Raji (cell line): ENCODE results near the gene SPINK6.

Experiments
- POLR2A ChIP-seq: IDR thresholded peaks from 2 replicates; pipeline ENCODE4 v1.6.1; 2011; ENCODE audit warnings: low read depth, low read length, control low read depth; ENCODE audit not compliant: insufficient read depth

SPINK6 gene

DNA sequence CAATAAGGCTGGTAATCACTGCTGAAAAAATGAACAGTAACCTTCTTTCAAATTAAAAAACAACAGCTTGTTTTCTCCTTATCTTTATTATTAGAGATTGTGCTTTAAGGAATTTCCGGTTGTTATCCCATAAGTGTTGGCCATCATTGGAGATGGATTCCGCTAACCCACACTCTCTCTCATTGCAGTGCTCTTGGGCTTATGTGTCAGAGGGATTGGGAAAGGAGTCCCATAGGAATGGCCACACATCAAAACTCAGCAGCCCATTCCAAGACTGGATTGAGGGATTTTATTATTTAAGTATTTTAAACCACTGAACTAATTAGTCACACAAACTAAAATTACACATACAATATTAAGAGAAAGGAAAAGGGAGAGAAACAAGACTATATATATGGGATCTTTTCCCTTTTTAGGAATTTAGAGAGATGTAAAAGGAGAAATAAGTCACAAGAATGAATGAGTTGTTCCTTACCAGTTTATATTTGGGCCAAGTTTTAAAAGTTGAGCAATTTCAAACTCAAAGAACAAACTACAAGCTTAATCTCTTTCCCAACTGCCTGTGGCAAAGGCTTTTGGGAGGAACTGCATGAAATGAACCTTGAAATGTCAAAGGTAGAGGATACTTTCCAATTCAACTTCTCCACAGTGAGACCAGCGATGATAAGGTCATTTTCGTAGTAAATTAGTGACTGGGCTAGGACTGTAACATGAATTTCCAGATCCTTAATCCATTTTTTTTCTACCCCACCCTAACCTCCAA lies 2.4 kb downstream of the SPINK6 start:
- TF ChIP-seq POLR2A = no peak

DNA sequence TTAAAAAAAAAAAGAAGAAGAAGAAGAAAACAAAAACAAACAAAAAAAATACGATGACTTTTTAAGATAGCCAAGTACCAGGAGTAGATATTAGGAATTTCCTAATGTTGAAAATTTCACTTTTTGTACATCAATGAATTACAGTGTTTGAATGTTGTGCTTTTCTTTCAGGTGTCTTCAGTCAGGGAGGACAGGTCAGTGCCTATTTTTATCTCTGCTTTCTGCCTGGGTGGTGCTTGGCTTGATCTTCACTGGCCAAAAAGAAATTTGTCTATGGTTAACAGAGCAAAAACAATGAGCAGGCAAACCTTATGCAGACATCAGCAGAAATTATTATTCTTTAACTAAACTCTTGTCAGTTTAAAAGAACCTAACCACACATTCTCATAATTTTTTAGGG lies 3.0 kb downstream of the SPINK6 start:
- TF ChIP-seq POLR2A = no peak

DNA sequence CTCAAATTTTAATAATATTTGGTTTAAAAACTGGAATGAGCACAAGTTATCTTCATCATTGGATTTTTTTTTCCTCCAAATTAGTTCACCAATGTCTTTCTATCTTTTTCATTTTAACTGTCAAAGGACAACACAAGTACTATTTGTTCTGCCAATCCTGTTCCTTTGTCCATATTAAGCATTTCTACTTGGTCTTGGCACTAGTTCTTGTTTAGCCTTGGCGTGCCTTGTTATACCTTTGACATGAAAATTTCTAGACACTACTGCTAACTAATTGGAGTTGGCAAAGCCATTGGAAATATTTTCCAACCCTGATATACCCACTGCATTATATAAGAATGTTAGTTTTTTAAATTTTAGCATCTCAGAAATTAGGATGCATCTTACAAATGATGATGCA lies 3.8 kb downstream of the SPINK6 start:
- no peak for TF ChIP-seq POLR2A

DNA sequence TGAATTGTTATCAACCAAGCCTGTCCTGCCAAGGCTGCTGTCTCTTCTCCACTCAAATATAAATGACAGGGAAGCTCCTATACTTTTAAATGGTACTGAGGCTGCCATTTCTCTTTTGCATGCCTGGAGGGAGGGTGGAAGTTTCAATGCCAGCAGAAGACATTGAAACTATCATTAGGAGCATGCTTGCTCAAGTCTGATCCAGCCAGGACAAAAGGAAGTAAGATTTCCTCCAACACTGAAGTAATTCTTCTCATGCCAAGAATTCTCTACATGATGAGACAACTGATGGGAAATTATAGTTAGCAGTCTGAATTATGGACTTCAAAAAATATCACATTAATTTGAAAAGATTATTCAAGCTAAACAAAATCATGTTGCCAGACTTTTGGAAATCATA lies 5.4 kb downstream of the SPINK6 start:
- TF ChIP-seq POLR2A = no peak

DNA sequence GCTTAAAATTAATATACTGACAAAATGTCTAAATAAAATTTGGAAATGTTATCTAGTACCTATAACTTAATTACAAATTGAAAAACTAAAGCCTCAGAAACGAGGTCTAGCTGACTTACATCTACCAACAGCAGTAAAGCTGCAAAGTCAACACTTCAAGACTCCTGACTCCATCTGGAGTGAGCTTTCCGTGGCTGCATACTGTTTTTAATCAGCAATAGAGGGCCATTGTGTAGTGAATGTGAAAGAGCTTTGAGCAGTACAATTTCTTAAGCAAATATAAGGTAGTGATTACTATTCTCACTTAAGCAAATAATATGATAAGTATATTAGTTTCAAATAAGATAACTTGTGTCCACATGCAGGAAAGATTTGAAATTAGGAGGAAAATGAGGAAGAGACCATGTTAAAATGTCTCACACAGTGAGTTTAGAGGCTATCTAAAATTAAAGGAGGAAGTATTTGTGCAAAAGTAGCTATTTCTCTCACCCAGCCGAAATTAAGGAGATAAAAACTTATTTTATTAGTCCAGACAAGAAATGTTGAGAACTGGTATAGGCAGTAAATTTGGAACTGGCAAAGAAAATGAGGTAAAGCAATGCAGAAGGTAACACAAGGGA lies 6.4 kb downstream of the SPINK6 start:
- no peak for TF ChIP-seq POLR2A

DNA sequence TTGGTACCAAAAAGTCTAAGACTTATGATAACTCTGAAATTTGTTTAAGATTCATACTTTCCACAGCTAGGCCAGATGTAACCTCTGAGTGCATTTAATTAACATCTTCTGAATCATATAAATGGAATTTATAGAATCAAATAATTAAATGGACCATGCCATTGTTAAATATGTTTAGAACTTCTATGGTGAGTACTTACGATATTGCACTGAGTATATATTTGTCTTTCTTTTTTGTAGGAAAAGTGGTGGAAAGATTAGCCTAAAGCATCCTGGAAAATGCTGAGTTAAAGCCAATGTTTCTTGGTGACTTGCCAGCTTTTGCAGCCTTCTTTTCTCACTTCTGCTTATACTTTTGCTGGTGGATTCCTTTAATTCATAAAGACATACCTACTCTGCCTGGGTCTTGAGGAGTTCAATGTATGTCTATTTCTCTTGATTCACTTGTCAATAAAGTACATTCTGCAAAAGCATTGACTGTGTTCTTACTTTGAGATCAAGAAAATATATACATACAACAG lies 11.9 kb downstream of the SPINK6 start:
- no peak for TF ChIP-seq POLR2A

DNA sequence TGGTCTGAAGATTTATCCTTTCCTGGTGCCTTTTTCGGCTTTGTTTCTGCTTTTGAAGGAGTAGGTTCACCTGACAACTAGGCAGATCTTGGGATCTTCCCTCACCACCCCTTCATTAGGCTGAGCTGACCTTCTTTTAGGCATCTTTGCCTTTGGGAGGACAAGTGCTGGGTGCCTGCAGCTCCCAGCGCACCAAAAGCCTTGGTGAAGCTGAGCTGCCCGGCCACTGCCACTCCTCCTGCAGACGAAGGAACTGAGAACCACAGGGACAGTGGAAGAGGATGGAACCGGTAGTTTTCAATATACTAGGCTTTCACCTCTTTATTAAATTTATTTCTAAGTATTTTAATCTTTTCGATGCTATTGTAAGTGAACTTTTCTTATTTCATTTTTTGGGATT lies 18.7 kb downstream of the SPINK6 start:
- no peak for TF ChIP-seq POLR2A

DNA sequence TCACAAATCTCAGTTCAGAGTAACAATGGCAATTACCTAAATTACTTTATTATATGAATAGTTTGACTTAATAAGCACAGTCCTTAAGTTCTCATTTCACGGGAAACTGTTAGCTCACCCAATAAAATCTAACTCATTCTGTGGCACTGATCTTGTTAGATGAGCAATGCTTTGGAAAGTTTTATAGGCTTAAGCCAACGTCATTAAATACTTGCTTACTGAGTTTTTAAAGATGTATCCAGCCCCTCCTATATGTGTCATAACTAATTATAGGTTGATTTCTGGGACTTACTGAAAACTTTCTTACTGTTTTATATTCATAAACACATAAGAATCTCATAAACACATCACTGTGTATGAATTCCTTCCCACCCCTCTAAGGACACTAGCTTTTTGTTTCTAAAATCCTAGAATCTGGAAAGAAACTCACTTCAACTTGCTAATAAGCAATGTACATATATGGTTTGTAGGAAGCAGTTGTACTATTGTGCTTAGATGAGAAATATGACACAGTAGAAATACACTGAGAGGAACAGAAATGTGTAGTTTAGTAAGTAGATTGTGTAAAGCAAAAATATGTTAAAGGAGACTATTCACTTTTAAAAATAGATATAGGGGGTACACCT lies 21.4 kb downstream of the SPINK6 start:
- TF ChIP-seq POLR2A = no peak

DNA sequence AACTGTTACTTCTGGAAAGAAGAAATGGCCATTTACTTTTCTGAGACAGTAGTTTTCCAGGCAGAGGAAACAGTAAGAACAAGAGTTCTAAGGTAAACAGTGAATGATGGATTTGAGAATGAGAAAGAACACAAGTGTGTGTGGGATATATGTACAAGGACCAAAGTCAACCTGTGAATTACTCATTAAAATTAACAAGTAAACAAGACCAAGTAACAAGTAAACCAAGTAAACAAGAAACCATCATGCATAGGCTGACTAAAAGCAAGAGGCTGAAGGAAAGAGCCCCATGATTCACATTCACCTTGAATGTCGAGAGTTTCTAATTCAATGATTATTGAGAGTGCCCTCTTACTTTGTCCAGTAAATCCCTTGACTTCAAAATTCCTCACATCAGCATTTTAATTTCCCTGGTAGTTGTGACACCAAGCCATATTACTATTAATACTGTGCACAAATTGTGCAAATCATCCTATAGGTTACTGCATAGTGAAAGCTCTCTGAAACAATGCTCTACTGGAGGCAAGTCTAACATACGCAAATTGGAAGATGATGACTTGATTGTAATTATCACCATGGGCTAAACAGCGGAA lies 25.6 kb downstream of the SPINK6 start:
- no peak for TF ChIP-seq POLR2A

DNA sequence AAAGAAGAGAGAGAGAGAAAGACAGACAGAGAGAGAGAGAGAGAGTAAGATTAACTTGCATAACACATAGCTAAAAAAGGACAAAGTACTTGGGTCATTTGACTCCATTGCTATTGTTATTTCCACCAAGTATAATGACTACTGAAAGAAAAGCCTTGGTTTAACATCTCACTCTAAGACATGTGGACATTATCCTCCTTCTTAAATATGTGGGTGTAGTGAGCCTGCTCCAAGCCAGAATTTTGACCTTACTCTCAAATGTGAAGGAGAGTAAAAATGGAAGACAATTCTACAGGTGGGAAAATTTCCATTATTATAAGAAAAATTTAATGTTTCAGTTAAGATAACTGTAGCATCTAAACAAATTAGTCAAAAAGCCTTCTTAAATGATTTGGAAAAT lies 27.0 kb downstream of the SPINK6 start:
- TF ChIP-seq POLR2A = no peak

DNA sequence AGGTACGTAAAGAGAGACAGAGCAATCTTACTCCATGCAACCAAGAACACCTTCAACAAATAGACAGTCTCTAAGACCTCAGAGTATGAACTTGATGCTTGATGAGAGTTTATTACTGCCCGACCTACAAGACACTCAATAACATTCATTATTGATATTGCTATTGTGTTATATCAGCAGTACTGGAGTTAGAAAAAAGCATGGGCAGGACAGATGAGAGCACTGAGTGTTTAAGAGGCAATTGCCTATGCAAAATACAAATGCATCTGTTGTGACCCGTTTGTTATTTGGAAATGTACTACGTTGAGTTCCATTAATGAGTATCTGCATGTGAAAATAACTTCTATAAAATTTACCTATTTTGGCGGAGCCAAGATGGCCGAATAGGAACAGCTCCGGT lies 27.4 kb downstream of the SPINK6 start:
- no peak for TF ChIP-seq POLR2A

DNA sequence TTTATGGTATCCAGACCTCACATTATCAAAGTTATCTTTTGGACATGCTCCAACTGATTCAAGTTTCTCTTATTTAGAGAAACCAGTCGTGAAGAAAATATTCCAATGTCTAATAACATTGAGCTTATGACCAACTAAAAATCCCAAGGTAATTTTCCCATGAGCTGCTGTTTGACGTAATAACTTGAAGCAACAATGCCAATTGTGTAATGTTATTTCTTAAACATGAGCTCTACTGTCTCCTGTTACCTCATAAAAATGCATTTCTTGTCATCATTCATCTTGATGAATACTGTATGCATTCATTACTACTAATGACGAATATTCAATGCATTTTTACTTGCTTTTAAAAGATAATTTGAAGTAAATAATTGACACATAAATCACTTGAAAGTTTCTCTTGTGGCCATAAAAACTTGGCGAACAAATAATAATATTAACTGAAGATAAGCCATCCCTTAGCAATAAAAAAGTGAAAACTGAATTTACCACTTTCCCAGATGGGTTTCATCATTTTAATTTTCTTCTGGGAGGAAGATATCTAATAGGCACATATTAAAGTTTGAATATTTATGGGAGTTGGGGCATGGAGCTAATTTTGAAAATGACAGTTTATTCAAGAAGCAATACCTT lies 35.1 kb downstream of the SPINK6 start:
- TF ChIP-seq POLR2A = no peak

DNA sequence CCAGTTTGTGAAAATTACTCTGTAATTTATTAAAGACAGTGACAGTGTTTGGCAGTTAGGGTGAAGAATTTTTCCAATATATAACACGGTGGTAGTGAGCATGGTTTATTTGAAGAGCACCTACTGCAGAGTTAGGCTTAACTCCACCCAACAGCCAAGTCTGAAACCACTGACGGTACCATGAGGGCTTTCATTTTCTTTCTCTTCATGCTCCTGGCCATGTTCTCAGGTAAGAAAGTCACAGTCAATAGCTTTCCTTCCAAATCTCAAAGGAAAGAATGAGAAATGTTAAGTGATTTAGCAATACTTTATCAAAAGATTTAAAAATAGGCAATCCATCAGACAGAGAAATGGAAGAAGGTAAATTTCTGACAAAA lies 35.6 kb downstream of the SPINK6 start, which contains the start of gene MARCOL:
TSS of gene MARCOL (plus strand) at position 108 of the 377 bp plus-strand sequence. CDS start at position 181, 73 bp downstream.
- TF ChIP-seq POLR2A = no peak

DNA sequence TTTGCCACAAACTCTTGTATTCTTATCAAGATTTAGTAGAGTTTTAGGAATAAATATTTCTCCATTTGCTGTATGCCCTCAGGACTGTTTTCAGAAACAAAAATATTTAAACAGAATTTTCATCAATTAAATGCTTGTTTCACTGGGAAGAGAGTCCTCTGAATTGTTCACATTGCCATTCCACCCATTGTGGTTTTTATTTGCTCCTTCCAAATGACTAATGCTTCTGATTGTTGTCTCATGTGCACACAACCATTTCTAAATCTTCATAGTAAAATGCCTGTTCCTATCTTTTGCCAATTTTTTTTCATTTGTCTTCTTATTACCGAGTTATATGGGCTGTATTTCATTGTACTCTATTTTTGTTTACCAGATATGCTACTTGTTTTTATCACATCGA lies 46.1 kb downstream of the SPINK6 start:
- no peak for TF ChIP-seq POLR2A

DNA sequence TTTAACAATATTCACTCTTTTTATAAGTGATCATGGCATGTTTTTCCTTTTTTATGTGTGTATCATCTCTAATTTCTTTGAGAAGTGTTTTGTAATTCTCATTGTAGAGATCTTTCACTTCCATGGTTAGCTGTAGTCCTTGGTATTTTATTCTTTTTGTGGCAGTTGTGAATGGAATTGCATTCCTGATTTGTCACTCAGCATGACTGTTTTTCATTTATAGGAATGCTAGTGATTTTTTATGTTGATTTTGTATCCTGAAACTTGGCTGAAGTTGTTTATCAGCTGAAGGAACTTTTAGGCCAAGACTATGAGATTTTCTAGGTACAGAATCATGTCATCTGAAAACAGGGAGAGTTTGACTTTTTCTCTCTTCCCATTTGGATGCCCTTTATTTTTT lies 52.6 kb downstream of the SPINK6 start:
- TF ChIP-seq POLR2A = no peak
